Sigmoid colon (tissue), 7 donors: Measurements from ENCODE around the gene RAE1. TPM values are rescaled to one million over a fixed set of nuclear protein-coding genes. Genes with fewer than 3 reads are reported as not detected.

ENCODE experiments used
- DNase-seq: peaks from one replicate; pipeline ENCODE4 v3.0.0-alpha.2; 2019
- H3K27ac ChIP-seq, 4 donors: fragments of 200-600 bp; sonication (generic); one replicate each; pipeline ENCODE4 v1.5.1; 2016 to 2019; ENCODE audit warnings: mild to moderate bottlenecking in 1 of 4
- H3K27me3 ChIP-seq, 3 donors: fragments of 200-600 bp; sonication (generic); one replicate each; pipeline ENCODE4 v1.5.1; 2019; ENCODE audit warnings: mild to moderate bottlenecking in 1 of 3
- H3K36me3 ChIP-seq, 4 donors: fragments of 200-600 bp; sonication (generic); one replicate each; pipeline ENCODE4 v1.5.1; 2016 to 2019
- H3K4me1 ChIP-seq, 4 donors: fragments of 200-600 bp; sonication (generic); one replicate each; pipeline ENCODE4 v1.5.1; 2017 to 2019
- H3K4me3 ChIP-seq, 4 donors: fragments of 200-600 bp; sonication (generic); one replicate each; pipeline ENCODE4 v1.5.1; 2017 to 2019; ENCODE audit warnings: mild to moderate bottlenecking in 2 of 4, moderate library complexity in 1 of 4
- H3K9me3 ChIP-seq, 4 donors: fragments of 200-600 bp in 3 of 4; sonication (generic) in 3 of 4; one replicate each; pipeline versions ENCODE4 v1.5.1 to v1.6.1; 2013 to 2019
- EP300 ChIP-seq, 4 donors: sonication (generic); formaldehyde crosslinking; IDR thresholded peaks; one replicate each; pipeline ENCODE4 v1.6.1; 2017; ENCODE audit warnings: antibody characterized with exemption in 4 of 4
- POLR2A ChIP-seq, 2 donors: fragments of 450-650 bp; IDR thresholded peaks; one replicate each; pipeline ENCODE4 v1.6.1; 2016; ENCODE audit warnings: antibody characterized with exemption in 2 of 2, mild to moderate bottlenecking in 2 of 2, moderate library complexity in 2 of 2
- POLR2AphosphoS5 ChIP-seq, 4 donors: sonication (generic); formaldehyde crosslinking; IDR thresholded peaks; one replicate each; pipeline ENCODE4 v1.6.1; 2017; ENCODE audit warnings: antibody characterized with exemption in 4 of 4
- WGBS, 2 donors: extraction: QIAGEN DNeasy Blood & Tissue Kit; methylation state at CpG; one replicate each; pipeline ENCODE4 v1.1.7; 2013; 5-methylcytosine and 5-hydroxymethylcytosine counted together
- intact Hi-C: fragments of 100-400 bp; cut with DNase I; formaldehyde crosslinking; loops from one replicate; pipeline ENCODE4 v1.15.1; 2023
- polyA plus RNA-seq, 3 donors: library from polyadenylated mRNA; stranded (reverse); fragments of 200-250 nt; gene quantifications; one replicate each; pipeline ENCODE4 v1.2.3, GENCODE V29; 2013
- total RNA-seq, 4 donors: library from RNA; depleted of rRNA; stranded (reverse); fragments of >200 nt; gene quantifications; one replicate each; pipeline ENCODE4 v1.1.0, GENCODE V29; 2016
- TF ChIP-seq, protein P1 (sequence below), 4 experiments: fragments of 450-650 bp in 3 of 4; fragments of 200-600 bp in 1 of 4; IDR thresholded peaks; one replicate each; pipeline ENCODE4 v1.5.1; 2016 to 2019; ENCODE audit warnings: antibody characterized with exemption in 4 of 4, mild to moderate bottlenecking in 3 of 4, moderate library complexity in 2 of 4
- donor health status: healthy with polysubstance abuse.
- donor health status: Bipolar disorder and iron deficiency.
- donor health status: healthy.

The RAE1 gene
- total and polyA plus RNA-seq, 7 donors: 13.6 to 20.9 (median 16.4) TPM

DNA sequence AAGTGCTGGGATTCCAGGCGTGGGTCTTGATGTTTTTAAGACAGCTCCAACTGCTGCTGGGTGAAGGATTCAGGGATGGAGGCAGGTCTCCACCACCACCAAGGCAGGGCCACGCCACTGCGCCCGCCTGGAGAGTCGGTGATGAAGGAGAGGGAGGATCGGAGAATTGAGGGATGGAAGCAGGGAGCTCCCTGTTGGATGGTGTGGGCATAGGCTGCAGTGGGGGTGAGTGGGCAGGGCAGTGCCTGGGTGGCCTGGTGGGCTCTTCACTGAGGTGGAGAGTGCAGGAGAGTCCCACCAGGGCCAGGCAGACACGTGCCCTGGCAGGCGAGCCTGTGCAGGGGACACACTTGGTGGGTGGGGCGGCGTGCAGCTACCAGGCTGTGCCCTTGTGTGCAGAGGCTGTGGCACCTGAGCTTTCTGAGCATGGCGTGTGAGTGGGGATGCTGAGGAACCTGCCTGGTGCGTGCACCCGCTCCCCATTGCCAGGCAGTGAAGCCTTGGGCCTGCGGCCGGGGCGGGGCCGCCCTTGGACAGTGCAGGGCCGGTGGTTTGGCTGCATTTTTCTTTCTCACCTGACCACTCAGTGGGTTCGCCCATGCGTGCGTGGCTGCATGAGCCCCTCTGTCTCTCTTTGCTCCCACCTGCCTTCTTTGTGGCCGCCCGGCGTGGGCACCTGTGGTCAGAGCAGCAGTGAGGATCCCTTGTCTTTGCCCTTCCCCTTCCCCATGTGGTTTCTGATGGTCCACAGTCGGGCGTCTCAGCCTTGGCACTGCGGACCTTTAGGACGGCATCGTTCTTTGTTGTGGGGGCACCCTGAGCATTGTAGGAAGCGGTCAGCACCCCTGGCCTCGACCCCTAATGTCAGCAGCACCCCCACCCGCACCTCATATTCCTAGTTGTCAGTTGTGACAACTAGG lies 51.4 kb downstream of the RAE1 start:
- Histone ChIP-seq H3K27me3 (no peaks in the 10 kb centered on the region), H3K36me3 (peaks cover 17 to 74% (median 51%) of the 10 kb centered on the region in 4 donors), H3K4me3 (no peak overlapping the region), H3K4me1 (peaks cover 0 to 100% (median 95%) of the 10 kb centered on the region in 4 donors), H3K9me3 (no peaks in the 10 kb centered on the region), H3K27ac (peak overlapping the region; percentile 83 to 98 (median 98))
- 94 to 96% methylated on average over 32 of the region's 32 CpGs for WGBS, 2 donors
- DNase-seq: peak; percentile 56
- TF ChIP-seq POLR2A (IDR thresholded peaks at IDR 0.05) (no peak), EP300 (IDR thresholded peaks at IDR 0.05) (no peak), POLR2AphosphoS5 (IDR thresholded peaks at IDR 0.05) (no peak)
- TF ChIP-seq, protein P1, sequence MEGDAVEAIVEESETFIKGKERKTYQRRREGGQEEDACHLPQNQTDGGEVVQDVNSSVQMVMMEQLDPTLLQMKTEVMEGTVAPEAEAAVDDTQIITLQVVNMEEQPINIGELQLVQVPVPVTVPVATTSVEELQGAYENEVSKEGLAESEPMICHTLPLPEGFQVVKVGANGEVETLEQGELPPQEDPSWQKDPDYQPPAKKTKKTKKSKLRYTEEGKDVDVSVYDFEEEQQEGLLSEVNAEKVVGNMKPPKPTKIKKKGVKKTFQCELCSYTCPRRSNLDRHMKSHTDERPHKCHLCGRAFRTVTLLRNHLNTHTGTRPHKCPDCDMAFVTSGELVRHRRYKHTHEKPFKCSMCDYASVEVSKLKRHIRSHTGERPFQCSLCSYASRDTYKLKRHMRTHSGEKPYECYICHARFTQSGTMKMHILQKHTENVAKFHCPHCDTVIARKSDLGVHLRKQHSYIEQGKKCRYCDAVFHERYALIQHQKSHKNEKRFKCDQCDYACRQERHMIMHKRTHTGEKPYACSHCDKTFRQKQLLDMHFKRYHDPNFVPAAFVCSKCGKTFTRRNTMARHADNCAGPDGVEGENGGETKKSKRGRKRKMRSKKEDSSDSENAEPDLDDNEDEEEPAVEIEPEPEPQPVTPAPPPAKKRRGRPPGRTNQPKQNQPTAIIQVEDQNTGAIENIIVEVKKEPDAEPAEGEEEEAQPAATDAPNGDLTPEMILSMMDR (IDR thresholded peaks at IDR 0.05): no peak
- intact Hi-C loops: no loop called here

DNA sequence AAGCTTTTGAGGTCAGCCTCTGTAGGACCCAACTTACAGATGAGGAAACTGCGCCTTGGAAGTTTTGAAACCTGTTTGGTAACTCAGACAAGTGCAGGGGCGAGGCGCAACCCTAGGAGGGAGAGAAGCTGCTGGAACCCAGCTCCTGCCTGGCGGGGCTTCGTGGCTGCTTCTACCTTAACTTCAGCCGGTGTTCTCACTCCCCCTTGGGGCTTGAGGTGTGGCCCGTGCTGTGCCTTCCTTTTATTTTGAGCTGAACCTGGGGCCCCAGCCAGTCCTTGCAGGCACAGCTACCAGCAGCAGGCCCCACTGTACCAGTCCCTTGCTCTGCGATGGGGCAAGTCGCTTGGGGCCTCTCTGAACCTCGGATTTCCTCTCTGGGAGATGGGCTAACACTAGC lies 52.2 kb downstream of the RAE1 start:
- intact Hi-C loops: no loop called here
- Histone ChIP-seq H3K36me3 (peaks cover 25 to 78% (median 57%) of the 10 kb centered on the region in 4 donors), H3K4me3 (no peak overlapping the region)

DNA sequence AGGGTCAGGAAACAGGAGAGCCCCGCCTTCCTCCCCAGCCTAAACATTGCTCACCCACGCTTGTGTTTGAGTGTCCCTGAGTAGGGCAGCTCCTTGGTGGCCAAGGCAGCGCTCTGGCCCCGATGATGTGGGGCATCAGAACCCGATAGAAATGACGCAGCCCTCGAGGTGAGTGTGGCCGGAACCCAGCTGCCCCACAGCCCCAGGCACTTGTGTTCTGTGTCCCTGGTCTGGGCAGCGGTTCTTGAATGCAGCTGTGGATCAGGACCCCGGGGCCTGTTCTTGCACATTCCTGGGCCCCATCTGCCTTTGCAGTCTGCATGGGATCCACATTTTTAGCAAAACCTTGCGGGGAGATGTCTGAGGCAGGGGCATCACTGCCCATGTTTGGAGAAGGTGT lies 53.0 kb downstream of the RAE1 start:
- no peaks in the 10 kb centered on the region for H3K9me3 ChIP-seq
- intact Hi-C loops: no loop called here
- H3K4me1 ChIP-seq: peaks cover 0 to 100% (median 94%) of the 10 kb centered on the region in 4 donors
- DNase-seq: no peak
- no peaks in the 10 kb centered on the region for H3K27me3 ChIP-seq
- no peak overlapping the region for H3K4me3 ChIP-seq
- TF ChIP-seq, protein P1 (IDR thresholded peaks at IDR 0.05): no peak
- no peak for TF ChIP-seq POLR2AphosphoS5 (IDR thresholded peaks at IDR 0.05)
- no peak for TF ChIP-seq POLR2A (IDR thresholded peaks at IDR 0.05)
- 94% methylated on average over 11 of the region's 11 CpGs for WGBS, 2 donors
- H3K27ac ChIP-seq: peak overlapping the region; percentile 83 to 98 (median 98)
- H3K36me3 ChIP-seq: peaks cover 32 to 83% (median 64%) of the 10 kb centered on the region in 4 donors

More for the DNA sequence above, 52.2 kb downstream of the RAE1 start:
- no peaks in the 10 kb centered on the region for H3K9me3 ChIP-seq
- TF ChIP-seq, protein P1 (IDR thresholded peaks at IDR 0.05): no peak
- no peak for TF ChIP-seq POLR2AphosphoS5 (IDR thresholded peaks at IDR 0.05)
- no peak for TF ChIP-seq EP300 (IDR thresholded peaks at IDR 0.05)
- TF ChIP-seq POLR2A (IDR thresholded peaks at IDR 0.05): no peak
- H3K27ac ChIP-seq: peak overlapping the region; percentile 83 to 98 (median 98)
- DNase-seq: no peak
- H3K4me1 ChIP-seq: peaks cover 0 to 100% (median 94%) of the 10 kb centered on the region in 4 donors
- H3K27me3 ChIP-seq: no peaks in the 10 kb centered on the region
- 80 to 89% methylated on average over 10 of the region's 10 CpGs for WGBS, 2 donors

DNA sequence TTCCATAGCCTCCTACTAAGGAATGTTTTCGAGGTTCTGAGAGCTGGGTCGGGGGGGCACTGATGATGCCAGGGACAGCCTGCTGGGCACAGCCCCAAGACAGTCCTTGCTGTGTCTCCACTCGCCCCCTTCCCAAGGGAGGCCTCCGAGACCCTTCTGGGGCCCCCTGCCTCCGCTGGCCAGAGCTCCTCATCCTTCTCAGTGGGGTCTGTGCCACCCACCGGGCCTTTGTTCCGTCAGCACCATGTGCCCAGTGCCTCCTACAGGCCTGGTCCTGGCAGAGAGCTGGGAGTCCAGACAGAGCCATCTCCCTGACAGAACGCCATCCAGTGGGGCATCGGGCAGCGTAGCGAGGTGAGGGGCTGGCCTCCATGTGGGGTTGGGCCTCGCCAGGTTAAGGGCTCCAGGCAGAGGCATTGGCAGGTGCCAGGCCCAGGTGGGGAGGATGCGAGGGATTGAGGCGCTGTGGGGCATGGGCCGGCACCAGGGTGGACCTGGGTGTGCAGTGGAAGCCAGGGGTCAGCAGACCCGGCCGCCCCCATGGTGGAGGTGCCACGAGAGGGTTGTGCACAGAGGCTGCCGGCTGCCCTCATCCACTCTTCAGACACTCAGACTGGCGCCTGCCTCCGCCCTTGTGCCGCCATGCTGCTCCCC lies 53.5 kb downstream of the RAE1 start:
- no peak for TF ChIP-seq EP300 (IDR thresholded peaks at IDR 0.05)
- TF ChIP-seq, protein P1 (IDR thresholded peaks at IDR 0.05): no peak
- TF ChIP-seq POLR2AphosphoS5 (IDR thresholded peaks at IDR 0.05): no peak
- no peak overlapping the region for H3K4me3 ChIP-seq
- intact Hi-C loops: no loop called here
- peaks cover 0 to 100% (median 94%) of the 10 kb centered on the region in 4 donors for H3K4me1 ChIP-seq
- peak overlapping the region; percentile 83 to 98 (median 98) for H3K27ac ChIP-seq
- peaks cover 32 to 84% (median 65%) of the 10 kb centered on the region in 4 donors for H3K36me3 ChIP-seq
- no peaks in the 10 kb centered on the region for H3K9me3 ChIP-seq
- no peak for DNase-seq
- WGBS, 2 donors: 95% methylated on average over 22 of the region's 22 CpGs
- H3K27me3 ChIP-seq: no peaks in the 10 kb centered on the region
